Adrenal gland (tissue), 5 donors: ENCODE results near the gene VAPA.

Source experiments
- POLR2A ChIP-seq, 2 donors: fragments of 450-650 bp; IDR thresholded peaks; one replicate each; pipeline ENCODE4 v1.6.1; 2017; ENCODE audit warnings: antibody characterized with exemption in 2 of 2, mild to moderate bottlenecking in 2 of 2, moderate library complexity in 1 of 2
- TF ChIP-seq, protein P1 (sequence below), 6 experiments: fragments of 450-650 bp in 4 of 6; fragments of 200-600 bp in 2 of 6; sonication (generic) in 1 of 6; IDR thresholded peaks; 1 replicate in 5 of 6; 2 replicates in 1 of 6; pipeline versions ENCODE4 v1.5.1 to v1.8.0; 2016 to 2021; ENCODE audit warnings: antibody characterized with exemption in 6 of 6, mild to moderate bottlenecking in 2 of 6, moderate library complexity in 1 of 6
- donor health status: DM: no; HTN: no; CAD: no.

- TF ChIP-seq, protein P1, sequence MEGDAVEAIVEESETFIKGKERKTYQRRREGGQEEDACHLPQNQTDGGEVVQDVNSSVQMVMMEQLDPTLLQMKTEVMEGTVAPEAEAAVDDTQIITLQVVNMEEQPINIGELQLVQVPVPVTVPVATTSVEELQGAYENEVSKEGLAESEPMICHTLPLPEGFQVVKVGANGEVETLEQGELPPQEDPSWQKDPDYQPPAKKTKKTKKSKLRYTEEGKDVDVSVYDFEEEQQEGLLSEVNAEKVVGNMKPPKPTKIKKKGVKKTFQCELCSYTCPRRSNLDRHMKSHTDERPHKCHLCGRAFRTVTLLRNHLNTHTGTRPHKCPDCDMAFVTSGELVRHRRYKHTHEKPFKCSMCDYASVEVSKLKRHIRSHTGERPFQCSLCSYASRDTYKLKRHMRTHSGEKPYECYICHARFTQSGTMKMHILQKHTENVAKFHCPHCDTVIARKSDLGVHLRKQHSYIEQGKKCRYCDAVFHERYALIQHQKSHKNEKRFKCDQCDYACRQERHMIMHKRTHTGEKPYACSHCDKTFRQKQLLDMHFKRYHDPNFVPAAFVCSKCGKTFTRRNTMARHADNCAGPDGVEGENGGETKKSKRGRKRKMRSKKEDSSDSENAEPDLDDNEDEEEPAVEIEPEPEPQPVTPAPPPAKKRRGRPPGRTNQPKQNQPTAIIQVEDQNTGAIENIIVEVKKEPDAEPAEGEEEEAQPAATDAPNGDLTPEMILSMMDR (IDR thresholded peaks at IDR 0.05), result no peak
- peak in 1 of 2 donors; percentile 37 for TF ChIP-seq POLR2A (IDR thresholded peaks at IDR 0.05)
Measured at GRCh38 chr18:9918016-9918680, 4.3 kb downstream of the VAPA start.
